Testis (tissue), 2 donors: ENCODE results near the gene SSBP3.

Experiments used
- POLR2A ChIP-seq: fragments of 450-650 bp; IDR thresholded peaks from one replicate; pipeline ENCODE4 v1.6.1; 2017; ENCODE audit warnings: antibody characterized with exemption, mild to moderate bottlenecking, moderate library complexity
- TF ChIP-seq, protein P1 (sequence below), 3 experiments: fragments of 450-650 bp in 2 of 3; fragments of 200-600 bp in 1 of 3; sonication (generic) in 1 of 3; IDR thresholded peaks; one replicate each; pipeline ENCODE4 v1.5.1; 2016 to 2019; ENCODE audit warnings: antibody characterized with exemption in 3 of 3, mild to moderate bottlenecking in 2 of 3, moderate library complexity in 1 of 3

DNA sequence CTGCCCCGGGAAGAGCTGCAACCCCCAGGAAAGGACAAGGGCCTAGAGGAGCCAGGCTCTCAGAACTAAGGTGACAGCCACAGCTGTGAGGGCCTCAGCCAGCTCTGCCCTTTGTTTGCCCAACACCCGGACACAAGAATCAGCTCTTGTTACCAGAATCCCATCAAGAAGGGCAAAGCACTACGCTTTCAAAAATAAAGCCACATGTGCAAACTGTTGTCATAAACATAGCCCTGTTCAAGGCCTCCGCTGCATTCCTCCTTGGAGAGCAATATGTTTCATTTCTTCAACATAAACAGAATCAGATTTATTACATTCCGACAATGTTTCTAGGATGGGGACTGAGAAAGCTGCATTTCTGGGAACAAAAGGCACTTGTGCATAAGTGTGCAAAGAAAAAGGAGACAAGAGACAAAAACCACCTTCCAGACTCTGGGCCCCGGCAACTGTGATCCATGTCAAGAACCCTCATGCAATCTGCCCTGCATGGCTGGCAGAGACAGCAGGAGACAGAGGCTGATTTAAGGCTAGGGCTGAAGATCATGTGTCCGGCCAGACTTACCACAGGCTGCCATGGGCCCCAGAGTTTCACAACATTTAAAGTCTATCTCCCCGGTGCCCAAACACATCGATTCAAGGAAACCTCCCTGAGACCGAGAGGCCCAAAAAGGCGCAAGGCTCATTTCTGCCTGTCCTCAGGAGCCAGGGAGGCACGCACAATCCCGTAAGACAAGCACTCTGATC, 71.0 kb downstream of the SSBP3 start:
- TF ChIP-seq, protein P1, sequence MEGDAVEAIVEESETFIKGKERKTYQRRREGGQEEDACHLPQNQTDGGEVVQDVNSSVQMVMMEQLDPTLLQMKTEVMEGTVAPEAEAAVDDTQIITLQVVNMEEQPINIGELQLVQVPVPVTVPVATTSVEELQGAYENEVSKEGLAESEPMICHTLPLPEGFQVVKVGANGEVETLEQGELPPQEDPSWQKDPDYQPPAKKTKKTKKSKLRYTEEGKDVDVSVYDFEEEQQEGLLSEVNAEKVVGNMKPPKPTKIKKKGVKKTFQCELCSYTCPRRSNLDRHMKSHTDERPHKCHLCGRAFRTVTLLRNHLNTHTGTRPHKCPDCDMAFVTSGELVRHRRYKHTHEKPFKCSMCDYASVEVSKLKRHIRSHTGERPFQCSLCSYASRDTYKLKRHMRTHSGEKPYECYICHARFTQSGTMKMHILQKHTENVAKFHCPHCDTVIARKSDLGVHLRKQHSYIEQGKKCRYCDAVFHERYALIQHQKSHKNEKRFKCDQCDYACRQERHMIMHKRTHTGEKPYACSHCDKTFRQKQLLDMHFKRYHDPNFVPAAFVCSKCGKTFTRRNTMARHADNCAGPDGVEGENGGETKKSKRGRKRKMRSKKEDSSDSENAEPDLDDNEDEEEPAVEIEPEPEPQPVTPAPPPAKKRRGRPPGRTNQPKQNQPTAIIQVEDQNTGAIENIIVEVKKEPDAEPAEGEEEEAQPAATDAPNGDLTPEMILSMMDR (IDR thresholded peaks at IDR 0.05) = no peak
- no peak for TF ChIP-seq POLR2A
